ENCODE results near the gene NUDT7.
A peak's percentile ranks its signal among the peaks of the same experiment; 100 is the strongest.

Gene NUDT7

GRCh38 chr16:77722309-77723107 is at the start of gene NUDT7:
Gene NUDT7 (plus strand): TSS chr16:77722514. CDS start chr16:77722583, 69 bp downstream.
- DNase-seq: peak; percentile 96 to 100 (median 98)
- intact Hi-C loops (cut with DNase I): loop anchor here (5.0 kb wide), 1 partner anchor 375 kb away; the partner anchor contains the start of gene WWOX

- no peak for DNase-seq
- intact Hi-C loops (cut with DNase I): loop anchor here (1.0 to 5.0 kb wide), 2 partner anchors 296 to 417 kb away; no protein-coding TSS in a partner anchor
Measured at GRCh38 chr16:77674888-77675287, 47.4 kb upstream of the NUDT7 start.

DNA sequence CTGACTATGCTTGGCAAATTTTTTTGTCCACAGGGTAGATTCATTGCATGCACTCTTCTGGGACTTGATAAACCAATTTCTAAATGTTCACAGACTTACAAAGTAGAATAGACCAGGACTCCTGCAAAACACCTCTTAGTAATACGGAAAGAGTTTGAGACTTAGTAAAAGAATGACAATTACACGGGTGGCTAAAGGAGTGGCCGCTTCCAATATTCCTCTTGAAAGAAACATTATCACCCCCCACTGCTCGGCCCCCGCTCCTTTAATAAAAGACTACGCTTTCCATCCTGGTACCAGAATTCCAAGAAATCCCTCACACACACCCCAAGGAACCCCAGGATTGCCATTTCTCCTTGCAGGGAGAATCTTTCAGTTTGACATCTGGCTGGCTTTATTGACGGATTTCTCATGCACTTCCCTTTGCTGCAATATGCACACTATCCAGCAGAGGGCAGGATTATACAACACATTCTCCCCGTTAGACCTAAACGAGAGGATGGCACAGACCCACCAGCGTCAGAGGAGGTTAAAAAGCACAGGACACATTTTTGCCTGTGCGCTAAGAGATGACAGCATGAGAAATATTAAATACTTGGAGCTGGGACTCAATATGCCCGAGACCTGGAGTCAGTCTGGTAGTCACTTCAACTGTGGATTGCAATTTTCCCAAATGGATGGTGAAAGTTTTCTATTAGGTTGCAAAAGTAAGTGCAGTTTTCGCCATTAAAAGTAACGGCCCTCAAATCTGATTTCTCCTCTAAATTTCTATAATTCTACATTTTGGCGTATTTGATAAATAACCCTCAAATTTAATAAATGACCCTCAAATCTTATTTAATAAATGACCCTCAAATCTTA is 46.6 kb upstream of the NUDT7 start:
- intact Hi-C loops (cut with DNase I): loop anchor here (1.0 to 5.0 kb wide), 2 partner anchors 296 to 417 kb away; no protein-coding TSS in a partner anchor
- DNase-seq: peak in 6 of 10 donors; percentile 54 to 74 (median 62)

DNA sequence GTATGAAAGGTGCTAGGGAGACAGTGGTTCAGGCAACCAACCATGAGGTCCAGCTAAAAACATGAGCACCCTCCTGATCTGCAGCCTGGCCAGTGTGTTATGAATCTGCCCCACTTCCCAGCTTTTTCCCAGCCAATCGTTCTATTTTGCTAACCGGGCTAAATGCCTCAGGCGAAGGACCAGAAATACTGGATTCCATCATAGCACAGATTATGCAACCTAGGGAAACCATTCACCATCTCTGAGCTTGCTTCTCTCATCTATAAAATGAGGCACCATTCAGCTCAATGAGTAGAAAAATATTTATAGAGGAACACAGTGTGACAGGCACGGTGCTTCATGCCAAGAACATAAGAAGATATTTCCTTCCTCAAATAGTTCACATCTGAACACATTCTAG is 45.2 kb upstream of the NUDT7 start:
- intact Hi-C loops (cut with DNase I): loop anchor here (5.0 kb wide), 1 partner anchor 415 kb away; no protein-coding TSS in a partner anchor
- no peak for DNase-seq

DNA sequence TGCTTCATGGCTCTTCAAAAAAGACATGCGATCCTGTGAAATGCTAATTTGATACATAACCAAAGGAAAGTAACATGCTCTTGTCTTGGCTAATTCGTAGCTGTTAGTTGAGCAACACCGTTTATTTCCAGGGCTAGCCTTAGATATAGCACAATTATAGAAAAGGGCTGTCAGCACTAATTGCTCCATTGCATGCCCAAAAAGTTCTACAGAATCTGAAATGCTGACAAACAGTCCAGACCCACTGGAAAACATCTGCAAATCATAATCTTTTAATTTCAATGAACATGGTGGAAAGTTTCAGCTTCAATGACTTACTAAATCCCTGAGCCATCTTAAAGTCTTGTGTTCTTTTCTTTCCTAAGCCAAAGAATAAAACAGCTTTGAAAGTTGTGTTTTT is 42.9 kb upstream of the NUDT7 start:
- intact Hi-C loops (cut with DNase I): loop anchor here (5.0 kb wide), 1 partner anchor 413 kb away; no protein-coding TSS in a partner anchor
- no peak for DNase-seq

- DNase-seq: no peak
- intact Hi-C loops (cut with DNase I): loop anchor here (5.0 kb wide), 1 partner anchor 412 kb away; no protein-coding TSS in a partner anchor
Measured at GRCh38 chr16:77679901-77680300, 42.4 kb upstream of the NUDT7 start.

DNA sequence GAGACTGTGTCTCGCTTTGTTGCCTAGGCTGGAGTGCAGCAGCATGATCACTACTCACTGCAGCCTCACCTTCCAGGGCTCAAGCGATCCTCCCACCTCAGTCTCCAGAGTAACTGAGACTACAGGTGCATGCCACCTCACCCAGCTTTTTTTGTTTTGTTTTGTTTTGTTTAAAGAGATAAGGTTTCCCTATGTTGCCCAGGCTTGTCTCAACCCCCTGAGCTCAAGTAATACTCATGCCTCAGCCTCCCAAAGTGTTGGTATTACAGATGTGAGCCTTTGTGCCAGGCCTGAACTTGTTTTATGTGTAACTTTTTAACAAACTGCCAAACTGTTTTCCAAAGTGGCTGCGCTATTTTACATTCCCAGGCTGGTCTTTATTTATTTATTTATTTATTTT is 41.8 kb upstream of the NUDT7 start:
- intact Hi-C loops (cut with DNase I): no loop called here

GRCh38 chr16:77682586-77682985 is 39.7 kb upstream of the NUDT7 start:
- intact Hi-C loops (cut with DNase I): no loop called here
- DNase-seq: no peak

More for the DNA sequence above, 41.8 kb upstream of the NUDT7 start:
- no peak for DNase-seq

GRCh38 chr16:77683397-77684180 is 38.7 kb upstream of the NUDT7 start:
- DNase-seq: no peak
- intact Hi-C loops (cut with DNase I): no loop called here

- DNase-seq: no peak
- intact Hi-C loops (cut with DNase I): no loop called here
Measured at GRCh38 chr16:77684181-77684526, 38.2 kb upstream of the NUDT7 start.

DNA sequence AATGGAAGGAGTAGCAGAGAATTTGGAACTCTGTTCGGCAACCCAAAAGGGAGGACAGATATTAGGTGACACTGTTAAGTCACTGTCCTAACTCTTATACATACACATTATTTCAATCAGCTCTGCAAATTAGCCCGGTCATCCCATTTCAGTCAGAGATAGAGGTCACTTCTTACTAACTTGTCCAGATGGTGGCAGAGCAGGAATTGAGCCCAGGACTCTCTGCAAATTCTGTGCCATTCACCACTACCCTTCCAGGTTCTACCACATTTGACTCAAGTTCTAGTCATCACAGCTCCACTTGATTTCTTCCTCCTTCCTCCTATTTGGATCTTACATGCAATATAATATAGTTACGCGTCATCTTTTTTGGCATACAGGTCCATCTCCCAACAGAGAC is 35.9 kb upstream of the NUDT7 start:
- intact Hi-C loops (cut with DNase I): loop anchor here (5.0 kb wide), 1 partner anchor 301 kb away; no protein-coding TSS in a partner anchor
- no peak for DNase-seq

DNA sequence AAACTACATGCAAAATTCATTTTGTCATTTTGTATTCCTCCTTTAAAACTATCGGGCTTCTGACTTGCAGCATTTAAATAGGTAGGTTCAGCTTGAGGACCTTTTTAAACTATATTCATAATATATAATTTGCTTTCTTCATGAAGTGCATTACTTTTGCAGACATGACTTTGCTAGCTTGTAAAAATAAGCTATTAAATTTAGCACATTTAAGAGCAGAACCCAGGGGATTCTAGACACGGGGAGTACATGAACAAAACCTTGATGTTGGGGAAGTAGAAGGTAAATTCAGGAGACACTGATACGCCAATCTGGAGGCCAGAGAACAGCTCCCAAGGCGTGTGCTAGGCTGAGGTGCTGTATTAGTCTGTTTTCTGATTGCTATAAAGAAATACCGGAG is 32.3 kb upstream of the NUDT7 start:
- DNase-seq: no peak

GRCh38 chr16:77690416-77690815 is 31.9 kb upstream of the NUDT7 start:
- intact Hi-C loops (cut with DNase I): no loop called here
- peak in 6 of 10 donors; percentile 9 to 90 (median 55) for DNase-seq

More for the DNA sequence above, 32.3 kb upstream of the NUDT7 start:
- intact Hi-C loops (cut with DNase I): loop anchor here (5.0 kb wide), 1 partner anchor 297 kb away; no protein-coding TSS in a partner anchor

- intact Hi-C loops (cut with DNase I): no loop called here
Measured at GRCh38 chr16:77692612-77693011, 29.7 kb upstream of the NUDT7 start.

DNA sequence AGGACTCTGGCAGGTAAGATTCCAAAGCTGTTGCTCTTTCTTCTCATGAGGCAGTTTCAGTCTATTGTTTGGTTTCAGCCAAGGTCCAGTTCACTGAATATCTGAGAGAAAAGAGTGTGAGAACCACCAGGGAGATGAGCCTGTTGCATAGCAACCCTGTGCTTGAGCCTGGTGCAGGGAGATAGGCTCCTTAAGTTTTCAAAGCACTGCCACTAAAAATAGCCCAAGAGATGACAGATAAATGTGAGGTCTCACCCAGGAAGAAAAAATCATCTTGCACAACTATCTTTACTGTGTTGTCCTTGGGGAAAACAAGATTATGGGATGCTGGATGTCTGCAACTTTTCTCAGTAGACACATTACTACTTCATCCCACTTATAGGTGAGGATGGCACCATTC is 26.2 kb upstream of the NUDT7 start:
- no peak for DNase-seq
- intact Hi-C loops (cut with DNase I): no loop called here

More at GRCh38 chr16:77692612-77693011, 29.7 kb upstream of the NUDT7 start:
- no peak for DNase-seq

- intact Hi-C loops (cut with DNase I): no loop called here
- DNase-seq: no peak
Measured at GRCh38 chr16:77700846-77701245, 21.5 kb upstream of the NUDT7 start.

- DNase-seq: no peak
- intact Hi-C loops (cut with DNase I): no loop called here
Measured at GRCh38 chr16:77705351-77705750, 17.0 kb upstream of the NUDT7 start.

DNA sequence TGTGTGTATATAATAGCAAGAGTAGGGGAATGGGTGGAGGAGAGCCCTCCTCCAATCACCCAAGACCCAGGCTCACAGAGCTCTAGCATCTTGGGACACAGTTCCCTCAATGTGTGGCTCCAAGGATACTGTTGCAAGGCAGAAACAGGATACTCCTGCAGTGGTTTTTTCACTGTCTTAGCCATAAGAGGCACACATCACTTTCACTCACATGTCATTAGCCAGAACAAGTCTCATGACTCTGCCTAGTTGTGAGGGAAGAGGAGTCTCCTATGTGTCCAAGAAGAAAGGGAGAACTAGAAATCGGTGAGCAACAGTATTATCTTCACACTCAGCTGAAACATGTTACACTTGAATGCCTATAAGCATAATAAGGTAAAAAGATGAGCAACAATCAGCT is 11.1 kb upstream of the NUDT7 start:
- intact Hi-C loops (cut with DNase I): no loop called here
- no peak for DNase-seq

DNA sequence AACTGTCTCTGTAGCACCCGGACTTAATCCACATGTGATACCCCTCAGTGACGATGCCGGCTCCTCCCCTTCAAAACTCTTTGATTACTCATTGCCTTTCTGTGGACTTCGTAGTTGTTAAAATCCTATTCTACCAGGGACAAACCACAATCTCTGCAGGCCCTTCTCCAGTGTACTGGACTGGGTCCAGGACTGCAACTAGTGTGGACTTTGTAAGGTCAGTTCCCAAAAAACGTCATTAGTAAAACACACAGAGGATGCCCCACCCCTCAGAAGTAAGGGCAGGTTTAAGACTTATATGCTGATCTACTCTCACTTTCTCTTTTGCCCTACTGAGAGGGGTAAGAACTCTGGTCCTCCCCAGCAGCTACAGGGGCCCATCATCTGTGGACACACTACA is 10.5 kb upstream of the NUDT7 start:
- intact Hi-C loops (cut with DNase I): no loop called here

GRCh38 chr16:77715145-77715544 is 7.2 kb upstream of the NUDT7 start:
- intact Hi-C loops (cut with DNase I): no loop called here
- no peak for DNase-seq

More for the DNA sequence above, 10.5 kb upstream of the NUDT7 start:
- DNase-seq: no peak

Measured in posterior cingulate gyrus (tissue), 11 donors.